Gastrocnemius medialis (tissue), 4 donors: ENCODE results near the gene RASGRP1.

Source experiments
- CTCF ChIP-seq, 5 experiments: fragments of 450-650 bp in 3 of 5; fragments of 200-600 bp in 2 of 5; sonication (generic) in 2 of 5; IDR thresholded peaks in 4 of 5; conservative IDR thresholded peaks in 1 of 5; 1 replicate in 4 of 5; 2 replicates in 1 of 5; pipeline ENCODE4 v1.5.1; 2016 to 2019; ENCODE audit warnings: antibody characterized with exemption in 5 of 5, mild to moderate bottlenecking in 3 of 5, moderate library complexity in 3 of 5
- POLR2A ChIP-seq, 2 donors: fragments of 450-650 bp; IDR thresholded peaks; one replicate each; pipeline ENCODE4 v1.6.1; 2017; ENCODE audit warnings: antibody characterized with exemption in 2 of 2, mild to moderate bottlenecking in 2 of 2, moderate library complexity in 2 of 2

GRCh38 chr15:38611228-38611627, 46.6 kb upstream of the RASGRP1 start:
- TF ChIP-seq POLR2A (IDR thresholded peaks at IDR 0.05) (no peak), CTCF (IDR thresholded peaks at IDR 0.05 in 4 of 5, conservative IDR thresholded peaks at IDR 0.05 in 1 of 5) (no peak)
